ENCODE measurements around the gene SLC7A8. TPM values are rescaled to one million over a fixed set of nuclear protein-coding genes. Genes with fewer than 3 reads are reported as not detected.

Gene SLC7A8
- total RNA-seq, 2 experiments from 2014 or later, result 0.73 to 0.80 TPM

DNA sequence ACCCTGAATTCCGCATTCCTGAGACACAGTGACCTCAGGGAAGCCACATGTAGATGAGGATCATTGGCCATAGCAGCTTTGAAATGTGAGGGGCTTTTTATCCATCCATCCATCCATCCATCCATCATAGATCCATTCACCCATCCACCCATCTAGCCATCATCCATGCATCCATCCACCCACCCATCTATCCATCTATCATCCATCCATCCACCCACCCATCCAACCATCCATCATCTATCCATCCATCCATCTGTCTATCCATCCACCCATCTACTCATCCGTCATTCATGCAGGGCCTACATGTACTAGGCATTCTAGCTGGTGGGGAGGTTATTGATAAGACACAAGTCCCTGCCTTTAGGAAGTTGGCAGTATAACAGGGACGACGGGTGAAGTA, 36.5 kb downstream of the SLC7A8 start:
- no peaks in the 10 kb centered on the region for H3K36me3 ChIP-seq (ENCODE audit: insufficient read depth, low read length)
- TF ChIP-seq, protein P1, sequence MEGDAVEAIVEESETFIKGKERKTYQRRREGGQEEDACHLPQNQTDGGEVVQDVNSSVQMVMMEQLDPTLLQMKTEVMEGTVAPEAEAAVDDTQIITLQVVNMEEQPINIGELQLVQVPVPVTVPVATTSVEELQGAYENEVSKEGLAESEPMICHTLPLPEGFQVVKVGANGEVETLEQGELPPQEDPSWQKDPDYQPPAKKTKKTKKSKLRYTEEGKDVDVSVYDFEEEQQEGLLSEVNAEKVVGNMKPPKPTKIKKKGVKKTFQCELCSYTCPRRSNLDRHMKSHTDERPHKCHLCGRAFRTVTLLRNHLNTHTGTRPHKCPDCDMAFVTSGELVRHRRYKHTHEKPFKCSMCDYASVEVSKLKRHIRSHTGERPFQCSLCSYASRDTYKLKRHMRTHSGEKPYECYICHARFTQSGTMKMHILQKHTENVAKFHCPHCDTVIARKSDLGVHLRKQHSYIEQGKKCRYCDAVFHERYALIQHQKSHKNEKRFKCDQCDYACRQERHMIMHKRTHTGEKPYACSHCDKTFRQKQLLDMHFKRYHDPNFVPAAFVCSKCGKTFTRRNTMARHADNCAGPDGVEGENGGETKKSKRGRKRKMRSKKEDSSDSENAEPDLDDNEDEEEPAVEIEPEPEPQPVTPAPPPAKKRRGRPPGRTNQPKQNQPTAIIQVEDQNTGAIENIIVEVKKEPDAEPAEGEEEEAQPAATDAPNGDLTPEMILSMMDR (IDR thresholded peaks at IDR 0.05), result no peak
- POLR2A ChIA-PET, result no interaction called here
- no peak overlapping the region for H3K27ac ChIP-seq (ENCODE audit: low read depth in 1 of 2, low read length in 2 of 2)
- peaks cover 15% of the 10 kb centered on the region for H3K27me3 Mint-ChIP-seq
- no peaks in the 10 kb centered on the region for H3K9me3 ChIP-seq (ENCODE audit: control insufficient read depth in 1 of 2, insufficient read depth in 1 of 2, low read length in 2 of 2)
- H3K9me3 Mint-ChIP-seq, result no peaks in the 10 kb centered on the region
- H3K4me1 ChIP-seq (ENCODE audit: insufficient read depth, low read length), result no peaks in the 10 kb centered on the region
- no peak for ATAC-seq (ENCODE audit: poor library complexity)
- no peaks in the 10 kb centered on the region for H3K4me1 Mint-ChIP-seq (ENCODE audit: low read depth)
- no peaks in the 10 kb centered on the region for H3K27me3 ChIP-seq (ENCODE audit: control insufficient read depth in 1 of 2, insufficient read depth in 2 of 2, low read length in 2 of 2)
- H3K27ac Mint-ChIP-seq, result no peak overlapping the region
- H3K36me3 Mint-ChIP-seq (ENCODE audit: low read depth), result no peaks in the 10 kb centered on the region
- H3K4me3 Mint-ChIP-seq, result no peak overlapping the region
- CTCF ChIA-PET, result interaction anchor here (1.2 kb wide), 1 partner anchor 26 kb away, joined by 4 read pairs; no protein-coding TSS in a partner anchor
- DNase-seq, result no peak
- intact Hi-C loops (cut with DNase I, micrococcal nuclease), result no loop called here
- no peak overlapping the region for H3K4me3 ChIP-seq (ENCODE audit: low read length)

DNA sequence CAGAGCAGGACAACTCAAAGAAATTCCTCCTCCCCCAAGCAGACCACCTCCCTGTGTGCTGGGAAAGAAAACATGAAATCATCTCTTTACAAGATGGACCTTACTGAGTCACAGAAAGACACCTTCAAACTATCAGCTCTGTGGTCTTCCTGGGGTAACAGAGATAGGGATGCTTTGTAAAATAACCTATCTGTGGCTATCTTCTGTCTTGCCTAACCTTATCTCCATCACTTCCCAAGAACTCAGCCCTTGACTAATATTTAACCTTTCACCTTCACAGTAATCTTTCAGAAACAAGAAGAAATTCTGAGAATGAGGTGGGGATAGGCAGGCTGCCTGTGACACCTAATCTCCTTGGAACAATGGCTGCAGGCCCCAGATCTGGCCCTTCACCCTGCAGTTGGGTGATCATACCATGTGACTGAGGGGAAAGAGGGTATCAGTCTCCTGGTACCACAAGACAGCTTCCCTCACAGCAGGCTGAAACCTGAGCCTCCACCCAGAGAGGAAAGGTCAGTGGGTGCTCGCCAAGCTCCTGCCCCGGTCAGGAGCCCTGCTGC, 37.0 kb downstream of the SLC7A8 start:
- H3K36me3 ChIP-seq (ENCODE audit: insufficient read depth, low read length), result no peaks in the 10 kb centered on the region
- no peak for DNase-seq
- POLR2A ChIA-PET, result no interaction called here
- Mint-ChIP-seq H3K4me1 (ENCODE audit: low read depth) (no peaks in the 10 kb centered on the region), H3K27me3 (peaks cover 19% of the 10 kb centered on the region), H3K36me3 (ENCODE audit: low read depth) (no peaks in the 10 kb centered on the region), H3K9me3 (no peaks in the 10 kb centered on the region), H3K4me3 (no peak overlapping the region), H3K27ac (no peak overlapping the region)
- no peak for ATAC-seq (ENCODE audit: poor library complexity)
- intact Hi-C loops (cut with DNase I, micrococcal nuclease), result no loop called here
- CTCF ChIA-PET, result interaction anchor here (1.2 kb wide), 1 partner anchor 26 kb away, joined by 4 read pairs; no protein-coding TSS in a partner anchor
- no peaks in the 10 kb centered on the region for H3K9me3 ChIP-seq (ENCODE audit: control insufficient read depth in 1 of 2, insufficient read depth in 1 of 2, low read length in 2 of 2)
- H3K27me3 ChIP-seq (ENCODE audit: control insufficient read depth in 1 of 2, insufficient read depth in 2 of 2, low read length in 2 of 2), result no peaks in the 10 kb centered on the region
- H3K4me1 ChIP-seq (ENCODE audit: insufficient read depth, low read length), result no peaks in the 10 kb centered on the region
- TF ChIP-seq, protein P1 (IDR thresholded peaks at IDR 0.05), result no peak
- H3K27ac ChIP-seq (ENCODE audit: low read depth in 1 of 2, low read length in 2 of 2), result no peak overlapping the region
- H3K4me3 ChIP-seq (ENCODE audit: low read length), result no peak overlapping the region

DNA sequence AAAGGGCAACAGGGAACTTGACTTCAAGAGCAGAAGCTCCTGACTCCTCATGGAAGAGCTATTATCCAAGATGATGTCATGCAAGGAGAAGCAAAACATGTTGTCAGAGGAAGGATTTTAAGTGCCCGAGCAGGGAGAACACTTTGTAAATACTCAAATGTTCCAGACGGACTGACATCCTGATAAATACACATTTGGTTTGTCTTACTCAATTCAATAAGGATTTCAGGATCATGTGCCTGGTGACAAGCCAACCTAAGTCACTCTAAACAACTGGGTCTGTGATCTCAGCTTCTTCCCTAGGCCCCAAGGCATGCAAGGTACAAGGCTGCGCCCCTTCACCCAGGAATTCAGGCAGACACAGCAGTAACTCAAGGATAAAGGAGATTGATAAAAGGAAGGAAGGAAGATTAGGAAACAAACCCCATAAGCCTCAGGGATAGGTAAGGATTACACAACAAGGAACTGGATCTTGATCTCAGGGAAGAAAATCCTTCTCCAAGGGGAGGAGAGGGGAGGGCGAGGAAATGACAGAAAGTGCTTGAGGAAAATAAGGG, 37.6 kb downstream of the SLC7A8 start:
- DNase-seq, result no peak
- TF ChIP-seq, protein P1 (IDR thresholded peaks at IDR 0.05), result no peak
- H3K4me1 ChIP-seq (ENCODE audit: insufficient read depth, low read length), result no peaks in the 10 kb centered on the region
- no peak overlapping the region for H3K27ac Mint-ChIP-seq
- no peak for ATAC-seq (ENCODE audit: poor library complexity)
- no peaks in the 10 kb centered on the region for H3K36me3 ChIP-seq (ENCODE audit: insufficient read depth, low read length)
- H3K27me3 Mint-ChIP-seq, result peaks cover 19% of the 10 kb centered on the region
- no peaks in the 10 kb centered on the region for H3K9me3 Mint-ChIP-seq
- POLR2A ChIA-PET, result no interaction called here
- H3K27ac ChIP-seq (ENCODE audit: low read depth in 1 of 2, low read length in 2 of 2), result no peak overlapping the region
- H3K4me3 ChIP-seq (ENCODE audit: low read length), result no peak overlapping the region
- H3K4me3 Mint-ChIP-seq, result no peak overlapping the region
- H3K36me3 Mint-ChIP-seq (ENCODE audit: low read depth), result no peaks in the 10 kb centered on the region
- no peaks in the 10 kb centered on the region for H3K27me3 ChIP-seq (ENCODE audit: control insufficient read depth in 1 of 2, insufficient read depth in 2 of 2, low read length in 2 of 2)
- intact Hi-C loops (cut with DNase I, micrococcal nuclease), result no loop called here
- H3K4me1 Mint-ChIP-seq (ENCODE audit: low read depth), result no peaks in the 10 kb centered on the region
- CTCF ChIA-PET, result interaction anchor here (1.2 kb wide), 1 partner anchor 25 kb away, joined by 4 read pairs; no protein-coding TSS in a partner anchor
- no peaks in the 10 kb centered on the region for H3K9me3 ChIP-seq (ENCODE audit: control insufficient read depth in 1 of 2, insufficient read depth in 1 of 2, low read length in 2 of 2)
